HG02642 (cell line): Measurements from ENCODE around the gene TMEM201.

ENCODE experiments used
- ATAC-seq: cut with Tn5 transposase; IDR thresholded peaks from one replicate; pipeline ENCODE4 v1.9.1; 2021; ENCODE audit warnings: mild to moderate bottlenecking; ENCODE audit not compliant: unreplicated experiment, poor library complexity

TMEM201 gene

DNA sequence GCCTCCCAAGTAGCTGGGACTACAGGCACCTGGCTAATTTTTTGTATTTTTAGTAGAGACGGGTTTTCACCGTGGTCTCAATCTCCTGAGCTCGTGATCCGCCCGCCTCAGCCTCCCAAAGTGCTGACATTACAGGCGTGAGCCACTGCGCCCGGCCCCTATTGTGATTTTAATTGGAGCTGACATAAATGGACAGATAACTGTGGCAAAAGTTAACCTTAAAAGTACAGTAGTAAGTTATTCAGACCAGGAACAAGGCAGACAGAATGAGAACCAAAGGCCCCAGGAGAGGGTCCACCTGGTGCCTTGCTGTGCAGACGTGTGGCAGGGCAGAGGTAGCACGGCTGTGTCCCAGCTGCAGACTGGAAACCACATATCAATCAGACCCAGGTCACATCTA is 11.0 kb downstream of the TMEM201 start:
- ATAC-seq, result no peak

GRCh38 chr1:9600861-9601834 is 12.4 kb downstream of the TMEM201 start:
- no peak for ATAC-seq

- ATAC-seq, result no peak
Observed at GRCh38 chr1:9601942-9602793, 13.5 kb downstream of the TMEM201 start.

DNA sequence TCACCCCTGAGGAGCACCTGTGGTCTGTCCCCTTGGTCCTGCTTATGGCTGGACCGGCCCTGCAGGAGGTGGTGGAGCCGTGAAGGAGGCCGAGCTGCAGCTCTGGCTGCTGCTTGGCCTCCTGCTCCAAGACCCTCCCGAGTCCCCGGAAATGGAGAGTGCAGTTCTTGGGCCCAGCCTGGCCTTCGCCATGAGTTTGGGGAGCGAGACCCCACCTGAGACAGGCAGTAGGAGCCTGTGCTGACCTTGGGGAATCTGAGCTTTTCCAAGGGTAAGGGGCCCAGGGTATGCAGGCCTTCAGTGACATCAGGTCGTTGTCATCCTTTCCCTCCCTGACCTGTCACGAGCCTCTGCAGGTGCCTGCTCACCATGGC is 14.1 kb downstream of the TMEM201 start:
- no peak for ATAC-seq

DNA sequence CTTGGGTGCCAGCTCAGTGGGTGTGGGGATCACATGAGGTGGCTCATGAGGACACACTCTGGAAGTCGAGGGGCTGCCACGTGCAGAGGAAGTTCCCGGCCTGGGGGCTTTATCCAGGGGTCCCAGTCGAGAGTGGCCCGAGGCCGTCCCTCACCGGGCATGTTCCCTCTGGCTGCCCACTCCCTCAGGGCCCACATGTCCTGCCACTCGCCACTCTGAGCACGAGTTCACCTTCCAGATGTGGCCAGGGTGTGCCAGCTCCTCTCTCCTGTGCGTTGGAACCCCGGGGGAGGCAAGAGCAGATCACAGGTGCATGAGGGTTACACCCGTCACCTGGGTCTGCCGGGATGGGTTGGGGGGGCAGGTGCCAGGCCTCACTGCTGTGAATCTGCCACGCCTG is 14.6 kb downstream of the TMEM201 start:
- no peak for ATAC-seq

GRCh38 chr1:9603766-9604753 is 15.3 kb downstream of the TMEM201 start:
- no peak for ATAC-seq

GRCh38 chr1:9604836-9605235 is 16.1 kb downstream of the TMEM201 start:
- no peak for ATAC-seq

DNA sequence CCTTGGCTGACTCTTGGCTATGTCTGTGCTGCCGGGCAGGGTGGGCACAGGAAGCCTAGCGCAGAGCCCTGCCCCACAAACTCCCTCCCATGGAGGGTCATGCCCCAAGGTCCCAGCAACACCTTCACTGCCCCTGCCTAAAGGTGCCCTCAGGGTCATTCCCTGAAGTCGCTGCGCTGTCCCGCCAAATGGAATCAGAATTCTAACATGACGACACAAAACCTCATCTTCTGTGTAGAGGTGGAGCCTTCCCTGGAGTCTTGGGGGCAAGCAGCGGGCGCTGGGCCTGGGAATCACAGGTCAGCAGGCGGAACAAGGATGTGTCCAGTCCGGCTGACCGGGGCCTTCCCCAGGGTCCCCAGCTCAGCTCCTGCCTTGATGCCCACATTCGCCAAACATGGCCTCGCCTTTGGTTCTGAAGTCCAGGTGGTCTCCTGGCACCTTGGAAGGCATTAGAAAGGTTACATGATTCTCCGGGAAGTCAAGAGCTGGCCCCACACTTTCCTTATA is 17.3 kb downstream of the TMEM201 start:
- ATAC-seq, result no peak

DNA sequence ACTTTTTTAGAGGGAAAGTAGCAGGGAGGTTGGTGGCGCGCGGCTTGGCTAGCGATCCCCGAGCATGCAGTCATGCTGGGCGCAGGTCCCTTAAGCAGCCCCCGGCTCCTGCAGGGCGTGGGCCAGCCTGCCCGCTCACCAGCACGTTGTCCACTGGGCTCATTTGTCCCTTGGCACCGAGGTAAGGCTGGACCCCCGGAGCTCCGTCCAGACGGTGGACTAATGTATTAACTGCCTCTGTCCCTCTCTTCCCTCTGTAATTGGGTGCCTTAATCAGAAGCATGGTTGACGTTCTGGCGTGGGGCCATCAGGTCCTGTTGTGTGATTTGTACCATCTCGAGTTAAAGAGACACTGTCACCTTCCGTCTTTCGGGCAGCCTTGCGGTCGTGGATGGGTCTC is 17.7 kb downstream of the TMEM201 start:
- no peak for ATAC-seq

- no peak for ATAC-seq
Observed at GRCh38 chr1:9606948-9607347, 18.2 kb downstream of the TMEM201 start.

- no peak for ATAC-seq
Observed at GRCh38 chr1:9607352-9607751, 18.6 kb downstream of the TMEM201 start.

DNA sequence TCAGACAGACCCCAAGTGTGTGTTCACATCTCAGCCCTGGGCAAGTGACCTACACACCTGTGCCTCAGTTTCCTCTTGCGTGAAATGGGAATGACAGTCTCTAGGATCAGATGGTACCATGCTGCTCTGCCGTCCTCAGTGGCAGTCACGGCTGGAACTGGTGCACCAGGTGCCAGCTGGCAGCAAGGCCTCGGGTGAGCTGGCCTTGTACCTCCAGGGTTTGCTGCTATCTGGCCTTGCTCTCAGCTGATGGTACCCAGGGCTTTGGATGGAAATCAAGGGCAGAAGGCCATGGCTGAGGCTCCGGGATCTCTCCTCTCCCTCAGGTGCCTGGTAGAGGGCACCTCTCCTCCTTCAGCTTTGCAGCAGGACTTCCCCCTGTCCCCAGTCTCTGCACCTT is 21.3 kb downstream of the TMEM201 start:
- ATAC-seq, result no peak

DNA sequence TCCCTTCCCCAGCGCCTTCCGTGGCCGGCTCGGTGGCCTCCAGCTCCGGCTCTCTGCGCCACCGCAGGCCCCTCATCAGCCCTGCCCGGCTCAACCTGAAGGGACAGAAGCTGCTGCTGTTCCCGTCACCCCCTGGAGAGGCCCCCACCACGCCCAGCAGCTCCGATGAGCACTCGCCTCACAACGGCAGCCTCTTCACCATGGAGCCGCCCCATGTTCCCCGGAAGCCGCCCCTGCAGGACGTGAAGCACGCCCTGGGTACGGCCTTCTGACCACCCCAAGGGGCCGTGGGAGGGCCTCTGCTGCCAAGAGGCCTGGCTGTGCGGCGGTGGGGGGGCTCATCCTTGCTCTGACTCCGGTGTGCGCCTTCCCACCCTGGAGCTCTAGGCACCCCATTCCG is 21.8 kb downstream of the TMEM201 start:
- no peak for ATAC-seq

GRCh38 chr1:9611716-9612115 is 23.0 kb downstream of the TMEM201 start:
- ATAC-seq, result no peak

GRCh38 chr1:9612162-9612845 is 23.6 kb downstream of the TMEM201 start:
- no peak for ATAC-seq

- ATAC-seq, result no peak
Observed at GRCh38 chr1:9612871-9613624, 24.3 kb downstream of the TMEM201 start.

DNA sequence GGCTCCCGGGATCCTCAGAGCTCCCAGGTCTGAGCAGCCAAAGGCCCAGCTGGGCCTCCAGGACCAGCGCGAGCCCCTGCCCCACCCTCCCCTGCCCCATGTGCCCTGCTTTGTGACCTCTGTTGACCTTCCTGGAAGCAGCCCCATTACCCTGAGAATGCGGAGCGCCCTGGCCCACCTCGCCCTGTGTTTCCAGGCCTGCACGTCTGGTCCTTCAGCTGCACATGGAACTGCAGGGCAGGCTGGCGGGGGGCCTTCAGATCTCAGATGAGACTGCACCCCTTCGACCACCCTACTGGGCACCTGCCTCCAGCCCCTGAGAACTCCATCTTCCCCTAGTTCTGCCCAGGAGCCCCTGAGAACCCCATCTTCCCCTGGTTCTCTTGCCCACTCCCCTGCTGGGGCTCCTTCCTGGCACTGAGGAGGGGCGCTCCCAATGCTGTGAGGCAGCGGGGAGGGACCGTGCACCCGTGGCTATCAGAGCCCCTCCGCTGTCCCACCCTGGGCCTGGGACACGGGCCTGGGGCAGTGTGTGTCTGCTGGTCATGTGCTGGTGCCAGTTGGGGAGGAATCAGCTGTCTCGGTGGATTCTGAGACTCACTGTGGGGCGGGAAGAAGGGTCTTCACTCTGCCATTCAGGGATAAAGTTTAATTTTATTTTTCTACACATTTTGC is 25.1 kb downstream of the TMEM201 start:
- no peak for ATAC-seq
